Transverse colon (tissue), 4 donors: ENCODE results near the gene COBLL1.

Experiments
- POLR2AphosphoS5 ChIP-seq, 3 donors: sonication (generic); formaldehyde crosslinking; IDR thresholded peaks; one replicate each; pipeline ENCODE4 v1.6.1; 2016; ENCODE audit warnings: antibody characterized with exemption in 3 of 3
- TF ChIP-seq, protein P1 (sequence below), 5 experiments: fragments of 200-600 bp in 3 of 5; fragments of 450-650 bp in 2 of 5; sonication (generic) in 3 of 5; IDR thresholded peaks; 1 replicate in 2 of 5; 2 replicates in 3 of 5; pipeline ENCODE4 v1.5.1; 2016 to 2017; ENCODE audit warnings: antibody characterized with exemption in 5 of 5, inconsistent platforms in 3 of 5, mild to moderate bottlenecking in 2 of 5, moderate library complexity in 1 of 5

DNA sequence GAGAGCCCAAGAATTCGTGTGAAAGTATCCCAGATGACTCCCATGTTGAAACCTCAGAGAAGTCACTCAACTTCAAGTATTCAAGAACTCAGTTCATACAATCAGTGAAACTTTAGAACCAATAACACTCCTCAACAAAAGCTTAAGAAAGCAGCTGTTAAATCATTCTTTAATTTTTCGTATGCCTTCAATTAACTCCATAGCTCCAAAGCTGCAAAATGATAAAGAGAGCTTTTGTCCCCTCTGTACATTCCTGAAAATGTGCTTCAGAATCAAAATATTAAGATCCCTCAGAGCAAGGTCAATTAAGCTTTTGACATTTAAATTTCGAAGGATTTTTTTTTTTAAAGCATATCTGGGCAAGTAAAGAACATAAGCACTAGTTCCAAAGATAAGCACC, 4.7 kb downstream of the COBLL1 start:
- TF ChIP-seq, protein P1, sequence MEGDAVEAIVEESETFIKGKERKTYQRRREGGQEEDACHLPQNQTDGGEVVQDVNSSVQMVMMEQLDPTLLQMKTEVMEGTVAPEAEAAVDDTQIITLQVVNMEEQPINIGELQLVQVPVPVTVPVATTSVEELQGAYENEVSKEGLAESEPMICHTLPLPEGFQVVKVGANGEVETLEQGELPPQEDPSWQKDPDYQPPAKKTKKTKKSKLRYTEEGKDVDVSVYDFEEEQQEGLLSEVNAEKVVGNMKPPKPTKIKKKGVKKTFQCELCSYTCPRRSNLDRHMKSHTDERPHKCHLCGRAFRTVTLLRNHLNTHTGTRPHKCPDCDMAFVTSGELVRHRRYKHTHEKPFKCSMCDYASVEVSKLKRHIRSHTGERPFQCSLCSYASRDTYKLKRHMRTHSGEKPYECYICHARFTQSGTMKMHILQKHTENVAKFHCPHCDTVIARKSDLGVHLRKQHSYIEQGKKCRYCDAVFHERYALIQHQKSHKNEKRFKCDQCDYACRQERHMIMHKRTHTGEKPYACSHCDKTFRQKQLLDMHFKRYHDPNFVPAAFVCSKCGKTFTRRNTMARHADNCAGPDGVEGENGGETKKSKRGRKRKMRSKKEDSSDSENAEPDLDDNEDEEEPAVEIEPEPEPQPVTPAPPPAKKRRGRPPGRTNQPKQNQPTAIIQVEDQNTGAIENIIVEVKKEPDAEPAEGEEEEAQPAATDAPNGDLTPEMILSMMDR (IDR thresholded peaks at IDR 0.05), result no peak
- TF ChIP-seq POLR2AphosphoS5 (IDR thresholded peaks at IDR 0.05), result no peak
